H9 (cell line): ENCODE results near the gene FLNA. TPM values are rescaled to one million over a fixed set of nuclear protein-coding genes. Genes with fewer than 3 reads are reported as not detected.

Experiments
- DNase-seq: peaks from one replicate; pipeline ENCODE4 v3.0.0-alpha.2; 2017
- H2AFZ ChIP-seq: one replicate; pipeline ENCODE4 v1.6.1; 2013; ENCODE audit warnings: mild to moderate bottlenecking, low read length, control low read depth, moderate library complexity
- H2AK5ac ChIP-seq: 2 replicates; pipeline ENCODE4 v1.6.1; 2013; ENCODE audit warnings: low read length, control low read depth, mixed read lengths; ENCODE audit not compliant: insufficient read length
- H2BK120ac ChIP-seq: one replicate; pipeline ENCODE4 v1.6.1; 2013; ENCODE audit warnings: low read depth, mild to moderate bottlenecking, low read length, control low read depth, inconsistent platforms; ENCODE audit not compliant: poor library complexity, severe bottlenecking
- H2BK12ac ChIP-seq: 2 replicates; pipeline ENCODE4 v1.6.1; 2013; ENCODE audit warnings: low read length, control low read depth, mixed read lengths, low read depth; ENCODE audit not compliant: insufficient read length
- H2BK15ac ChIP-seq: 2 replicates; pipeline ENCODE4 v1.6.1; 2013; ENCODE audit warnings: low read depth, low read length, control low read depth
- H2BK20ac ChIP-seq: one replicate; pipeline ENCODE4 v1.6.1; 2013; ENCODE audit warnings: low read depth, mild to moderate bottlenecking, low read length, control low read depth, inconsistent platforms; ENCODE audit not compliant: poor library complexity, severe bottlenecking
- H2BK5ac ChIP-seq: 2 replicates; pipeline ENCODE4 v1.6.1; 2013; ENCODE audit warnings: low read length, control low read depth, mixed read lengths; ENCODE audit not compliant: insufficient read length
- H3K14ac ChIP-seq: 2 replicates; pipeline ENCODE4 v1.6.1; 2013; ENCODE audit warnings: low read length, control low read depth; ENCODE audit not compliant: insufficient read depth
- H3K18ac ChIP-seq: 2 replicates; pipeline ENCODE4 v1.6.1; 2013; ENCODE audit warnings: low read depth, mild to moderate bottlenecking, mixed read lengths, low read length, control low read depth; ENCODE audit not compliant: insufficient read length
- H3K23ac ChIP-seq: 2 replicates; pipeline ENCODE4 v1.6.1; 2013; ENCODE audit warnings: low read length, control low read depth, mixed read lengths, low read depth; ENCODE audit not compliant: insufficient read length
- H3K23me2 ChIP-seq: 2 replicates; pipeline ENCODE4 v1.6.1; 2013; ENCODE audit warnings: low read depth, mild to moderate bottlenecking, mixed read lengths, low read length, control low read depth; ENCODE audit not compliant: insufficient read length, poor library complexity, severe bottlenecking
- H3K27ac ChIP-seq: 2 replicates; pipeline ENCODE4 v1.5.1; 2013; ENCODE audit warnings: low read length, control low read depth, mixed read lengths, low read depth; ENCODE audit not compliant: insufficient read length
- H3K27me3 ChIP-seq: 2 replicates; pipeline ENCODE4 v1.6.1; 2013; ENCODE audit warnings: low read length, control low read depth, inconsistent platforms; ENCODE audit not compliant: insufficient read depth
- H3K4ac ChIP-seq: 2 replicates; pipeline ENCODE4 v1.6.1; 2013; ENCODE audit warnings: low read depth, mild to moderate bottlenecking, control low read depth, inconsistent platforms, low read length, moderate library complexity
- H3K4me1 ChIP-seq: 2 replicates; pipeline ENCODE4 v1.6.1; 2013; ENCODE audit warnings: low read length, control low read depth, inconsistent platforms; ENCODE audit not compliant: insufficient read depth
- H3K4me2 ChIP-seq: 2 replicates; pipeline ENCODE4 v1.6.1; 2013; ENCODE audit warnings: low read length, control low read depth, mixed read lengths; ENCODE audit not compliant: insufficient read length, insufficient read depth
- H3K56ac ChIP-seq: 2 replicates; pipeline ENCODE4 v1.6.1; 2013; ENCODE audit warnings: low read depth, mild to moderate bottlenecking, mixed read lengths, low read length, control low read depth; ENCODE audit not compliant: insufficient read length
- H3K79me1 ChIP-seq: 2 replicates; pipeline ENCODE4 v1.6.1; 2013; ENCODE audit warnings: low read depth, mild to moderate bottlenecking, moderate library complexity, low read length, control low read depth, inconsistent platforms; ENCODE audit not compliant: insufficient read depth, poor library complexity, severe bottlenecking
- H3K79me2 ChIP-seq: 2 replicates; pipeline ENCODE4 v1.6.1; 2013; ENCODE audit warnings: low read length, control low read depth, inconsistent platforms; ENCODE audit not compliant: insufficient read depth
- H3K9ac ChIP-seq: 2 replicates; pipeline ENCODE4 v1.6.1; 2013; ENCODE audit warnings: low read length, control low read depth, mixed read lengths; ENCODE audit not compliant: insufficient read length; ENCODE audit errors: extremely low read depth
- H3K9me3 ChIP-seq: one replicate; pipeline ENCODE4 v1.6.1; 2013; ENCODE audit warnings: low read depth, low read length, inconsistent platforms; ENCODE audit not compliant: control insufficient read depth
- H3T11ph ChIP-seq: one replicate; pipeline ENCODE4 v1.6.1; 2013; ENCODE audit warnings: mild to moderate bottlenecking, low read length, control low read depth, inconsistent platforms
- H4K20me1 ChIP-seq: one replicate; pipeline ENCODE4 v1.6.1; 2013; ENCODE audit not compliant: control insufficient read depth, insufficient read length, insufficient read depth
- H4K5ac ChIP-seq: 2 replicates; pipeline ENCODE4 v1.6.1; 2013; ENCODE audit warnings: low read depth, mild to moderate bottlenecking, mixed read lengths, low read length, control low read depth; ENCODE audit not compliant: insufficient read length
- H4K8ac ChIP-seq: replicated peaks from 2 replicates; pipeline ENCODE4 v1.6.1; 2013; ENCODE audit warnings: low read length, control low read depth, mixed read lengths, low read depth; ENCODE audit not compliant: insufficient read length
- H4K91ac ChIP-seq: 2 replicates; pipeline ENCODE4 v1.6.1; 2013; ENCODE audit warnings: low read depth, mild to moderate bottlenecking, moderate library complexity, mixed read lengths, low read length, control low read depth; ENCODE audit not compliant: insufficient read length
- H3K27ac Mint-ChIP-seq, 3 experiments: 2 replicates in 2 of 3; 3 replicates in 1 of 3; pipeline ENCODE4 v1.8.0; 2020 to 2021; ENCODE audit warnings: mixed read lengths in 3 of 3, mild to moderate bottlenecking in 1 of 3, moderate library complexity in 1 of 3
- H3K27me3 Mint-ChIP-seq: 2 replicates; pipeline ENCODE4 v1.8.0; 2021; ENCODE audit warnings: low read depth, mild to moderate bottlenecking, moderate library complexity, mixed read lengths
- H3K36me3 Mint-ChIP-seq, 3 experiments: 2 replicates in 2 of 3; 3 replicates in 1 of 3; pipeline ENCODE4 v1.8.0; 2020 to 2021; ENCODE audit warnings: low read depth in 3 of 3, mixed read lengths in 3 of 3; ENCODE audit not compliant: insufficient read depth in 1 of 3
- H3K4me1 Mint-ChIP-seq, 2 experiments: 2 replicates each; pipeline ENCODE4 v1.8.0; 2020; ENCODE audit warnings: mixed read lengths in 2 of 2
- H3K4me3 Mint-ChIP-seq, 2 experiments: 2 replicates in 1 of 2; 3 replicates in 1 of 2; pipeline ENCODE4 v1.8.0; 2020 to 2021; ENCODE audit warnings: mild to moderate bottlenecking in 2 of 2, mixed read lengths in 2 of 2, moderate library complexity in 1 of 2
- H3K9me3 Mint-ChIP-seq, 2 experiments: 2 replicates in 1 of 2; 3 replicates in 1 of 2; pipeline ENCODE4 v1.8.0; 2020; ENCODE audit warnings: mild to moderate bottlenecking in 2 of 2, mixed read lengths in 2 of 2, moderate library complexity in 1 of 2
- CTCF ChIP-seq: fragments of 200-600 bp; sonication (generic); conservative IDR thresholded peaks from 3 replicates; pipeline ENCODE4 v1.8.0; 2021; ENCODE audit warnings: antibody characterized with exemption, mild to moderate bottlenecking
- WGBS: extraction: QIAGEN DNeasy Blood & Tissue Kit; methylation state at CpG from one replicate; pipeline ENCODE4 v1.1.7; 2013; ENCODE audit warnings: missing lambda C conversion rate, low lambda C conversion rate, mixed read lengths; ENCODE audit not compliant: insufficient read length; ENCODE audit errors: extremely low coverage; 5-methylcytosine and 5-hydroxymethylcytosine counted together
- total RNA-seq: library from RNA; stranded (reverse); gene quantifications from 2 replicates; pipeline ENCODE4 v1.2.1, GENCODE V29; 2021

Gene FLNA
- total RNA-seq, 1 experiment from 2014 or later: 957 TPM

GRCh38 chrX:154320406-154320805 is 54.0 kb downstream of the FLNA start:
- H4K8ac ChIP-seq: no peak overlapping the region
- no peak overlapping the region for H3K56ac ChIP-seq

More at GRCh38 chrX:154320406-154320805, 54.0 kb downstream of the FLNA start:
- Histone ChIP-seq H3T11ph (no peak overlapping the region), H2BK15ac (no peak overlapping the region), H3K27me3 (no peaks in the 10 kb centered on the region), H2BK5ac (no peak overlapping the region), H3K9me3 (peaks cover 23% of the 10 kb centered on the region), H3K9ac (no peak overlapping the region), H3K14ac (no peak overlapping the region), H3K4me2 (no peak overlapping the region), H2AFZ (no peak overlapping the region), H3K18ac (no peak overlapping the region), H4K20me1 (no peaks in the 10 kb centered on the region), H2BK120ac (no peak overlapping the region), H3K4me1 (no peaks in the 10 kb centered on the region), H3K23me2 (no peaks in the 10 kb centered on the region), H2BK20ac (no peak overlapping the region), H4K91ac (no peak overlapping the region), H3K79me2 (no peaks in the 10 kb centered on the region), H3K27ac (no peak overlapping the region), H4K5ac (no peak overlapping the region), H3K23ac (no peak overlapping the region), H3K79me1 (no peaks in the 10 kb centered on the region), H2BK12ac (no peak overlapping the region), H3K4ac (no peak overlapping the region), H2AK5ac (no peak overlapping the region)
- H3K4me1 Mint-ChIP-seq: peaks cover 0 to 9% of the 10 kb centered on the region in 2 experiments; a peak in 2 of 4 replicates
- H3K36me3 Mint-ChIP-seq: peaks cover 0 to 2% (median 0%) of the 10 kb centered on the region in 3 experiments; a peak in 1 of 7 replicates
- peaks cover 78 to 84% of the 10 kb centered on the region in 2 experiments for H3K9me3 Mint-ChIP-seq
- WGBS: no CpG with 5 or more reads among the region's 11 CpGs
- H3K4me3 Mint-ChIP-seq: no peak overlapping the region
- H3K27me3 Mint-ChIP-seq: peaks cover 24% of the 10 kb centered on the region
- DNase-seq: no peak
- no peak overlapping the region for H3K27ac Mint-ChIP-seq
- TF ChIP-seq CTCF: no peak
